Measurements from ENCODE around the gene ASTN2. TPM values are rescaled to one million over a fixed set of nuclear protein-coding genes. Genes with fewer than 3 reads are reported as not detected.

ASTN2 gene
- total and polyA plus RNA-seq, 10 of the 15 experiments (the other 5 are each of a cell fraction or from before 2014, with no cell fraction given): 1.4 to 15.7 (median 7.0) TPM

- 43% methylated on average over 8 of the region's 8 CpGs for WGBS (ENCODE audit: insufficient coverage, insufficient replicate concordance, low lambda C conversion rate, missing lambda C conversion rate)
- CTCF ChIA-PET: interaction anchor here (1.3 to 1.5 kb wide), 2 partner anchors 10 to 13 kb away, joined by 3 read pairs; no protein-coding TSS in a partner anchor
- H3K4me2 ChIP-seq (ENCODE audit: control insufficient read depth, insufficient read depth): no peak overlapping the region
- intact Hi-C loops (cut with micrococcal nuclease; ENCODE audit: unreplicated experiment) (loop anchor here (10.0 kb wide), 3 partner anchors 159 to 329 kb away; no protein-coding TSS in a partner anchor), in situ Hi-C loops (cut with MboI) (no loop called here)
- SMC1A ChIA-PET (ENCODE audit: uncharacterized antibody, unreplicated experiment): interaction anchor here (1.2 kb wide), 1 partner anchor 11 kb away, joined by 3 read pairs; no protein-coding TSS in a partner anchor
- H3K27ac ChIP-seq (ENCODE audit: control insufficient read depth, insufficient read depth): no peak overlapping the region
- FAIRE-seq (no peak), DNase-seq (ENCODE audit: low read depth, low spot score) (no peak), ATAC-seq (no peak)
- no peaks in the 10 kb centered on the region for H3K27me3 ChIP-seq (replicated peaks in 1 of 2; ENCODE audit: control insufficient read depth in 2 of 2, insufficient read depth in 2 of 2, low read length in 1 of 2)
- TF ChIP-seq NR2F1 (conservative IDR thresholded peaks at IDR 0.05) (no peak), GABPA (IDR thresholded peaks at IDR 0.05; ENCODE audit: low read depth) (no peak), EGR1 (IDR thresholded peaks at IDR 0.05; ENCODE audit: borderline replicate concordance in 1 of 2, low read depth in 2 of 2, low read length in 2 of 2) (no peak), ELK1 (IDR thresholded peaks at IDR 0.05; ENCODE audit: low read depth, low read length) (no peak), CREB1 (IDR thresholded peaks at IDR 0.05; ENCODE audit: low read depth) (no peak), MLLT1 (IDR thresholded peaks at IDR 0.05) (no peak)
- H3K4me1 ChIP-seq (ENCODE audit: control insufficient read depth, insufficient read depth, low read length): no peaks in the 10 kb centered on the region
- H2AFZ ChIP-seq (ENCODE audit: control insufficient read depth, low read depth, low read length): no peak overlapping the region
- POLR2A ChIA-PET: no interaction called here
- no peaks in the 10 kb centered on the region for H3K36me3 ChIP-seq (ENCODE audit: control insufficient read depth in 2 of 2, insufficient read depth in 2 of 2, low read length in 1 of 2)
- H3K9me3 ChIP-seq (replicated peaks; ENCODE audit: control insufficient read depth, insufficient read depth, low read length): no peaks in the 10 kb centered on the region
- H3K4me3 ChIP-seq: no peak overlapping the region
- no peak overlapping the region for H3K9ac ChIP-seq (ENCODE audit: control insufficient read depth, insufficient read depth, low read length)
- RAD21 ChIA-PET (ENCODE audit: unreplicated experiment): no interaction called here
- H3K79me2 ChIP-seq (ENCODE audit: control insufficient read depth, insufficient read depth, low read length): no peaks in the 10 kb centered on the region
- BruUV-seq (replicated peaks): no TSS peak
- H4K20me1 ChIP-seq (ENCODE audit: control insufficient read depth, insufficient read depth): no peaks in the 10 kb centered on the region
Observed at GRCh38 chr9:116493183-116493860, 921.5 kb downstream of the ASTN2 start.
